Loucy (cell line): ENCODE measurements around the gene HSPA12B.

Source experiments
- CTCF ChIP-seq: fragments of 200-600 bp; sonication (generic); conservative IDR thresholded peaks from 2 replicates; pipeline ENCODE4 v1.5.1; 2014; ENCODE audit warnings: mild to moderate bottlenecking, antibody characterized with exemption, low read length
- EZH2phosphoT487 ChIP-seq: fragments of 200-600 bp; IDR thresholded peaks from 2 replicates; pipeline ENCODE4 v1.6.1; 2018; ENCODE audit warnings: antibody characterized with exemption, mild to moderate bottlenecking, moderate library complexity, borderline replicate concordance

- TF ChIP-seq CTCF, result no peak
- no peak for TF ChIP-seq EZH2phosphoT487
Measured at GRCh38 chr20:3801846-3802245, 69.4 kb downstream of the HSPA12B start.
